ENCODE data around the gene OR14C36. TPM values are rescaled to one million over a fixed set of nuclear protein-coding genes. Genes with fewer than 3 reads are reported as not detected.
"Not testable (repeated sequence)": the region's sequence is repeated elsewhere in the genome, so short reads cannot be mapped to it uniquely, and the experiment has no call there.

Gene OR14C36, protein sequence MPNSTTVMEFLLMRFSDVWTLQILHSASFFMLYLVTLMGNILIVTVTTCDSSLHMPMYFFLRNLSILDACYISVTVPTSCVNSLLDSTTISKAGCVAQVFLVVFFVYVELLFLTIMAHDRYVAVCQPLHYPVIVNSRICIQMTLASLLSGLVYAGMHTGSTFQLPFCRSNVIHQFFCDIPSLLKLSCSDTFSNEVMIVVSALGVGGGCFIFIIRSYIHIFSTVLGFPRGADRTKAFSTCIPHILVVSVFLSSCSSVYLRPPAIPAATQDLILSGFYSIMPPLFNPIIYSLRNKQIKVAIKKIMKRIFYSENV
- not detected for total RNA-seq

GRCh38 chr1:248348475-248348874, at the start of gene OR14C36:
OR14C36 (plus strand) TSS chr1:248348775; CDS start chr1:248348775, 0 bp downstream.
- Histone ChIP-seq H3K9ac (ENCODE audit: low read depth in 1 of 3, low read length in 3 of 3) (no peak within 1 kb of the TSS), H3K9me3 (ENCODE audit: control insufficient read depth in 3 of 3, low read length in 3 of 3) (no peaks in the 10 kb centered on the region), H3K27me3 (ENCODE audit: control insufficient read depth in 3 of 3, insufficient read depth in 3 of 3, low read length in 3 of 3) (no peaks in the 10 kb centered on the region), H3K36me3 (ENCODE audit: control insufficient read depth in 3 of 3, insufficient read depth in 3 of 3, low read length in 3 of 3) (no peaks in the 10 kb centered on the region), H3K4me3 (ENCODE audit: low read length in 3 of 3) (no peak within 1 kb of the TSS), H3K27ac (ENCODE audit: low read depth, low read length) (no peak within 1 kb of the TSS), H3K4me1 (ENCODE audit: control insufficient read depth in 3 of 3, insufficient read depth in 3 of 3, low read length in 3 of 3) (no peaks in the 10 kb centered on the region)

GRCh38 chr1:248303324-248303723, 45.3 kb upstream of the OR14C36 start, which contains the start of gene OR2T12:
OR2T12 (minus strand) TSS chr1:248303424; CDS start chr1:248295578, 7,846 bp downstream.
- Histone ChIP-seq H3K27me3 (ENCODE audit: control insufficient read depth in 3 of 3, insufficient read depth in 3 of 3, low read length in 3 of 3) (no peaks in the 10 kb centered on the region), H3K27ac (ENCODE audit: low read depth, low read length) (no peak within 1 kb of the TSS), H3K4me3 (ENCODE audit: low read length in 3 of 3) (no peak within 1 kb of the TSS), H3K9me3 (ENCODE audit: control insufficient read depth in 3 of 3, low read length in 3 of 3) (no peaks in the 10 kb centered on the region), H3K36me3 (ENCODE audit: control insufficient read depth in 3 of 3, insufficient read depth in 3 of 3, low read length in 3 of 3) (no peaks in the 10 kb centered on the region), H3K9ac (ENCODE audit: low read depth in 1 of 3, low read length in 3 of 3) (no peak within 1 kb of the TSS), H3K4me1 (ENCODE audit: control insufficient read depth in 3 of 3, insufficient read depth in 3 of 3, low read length in 3 of 3) (no peaks in the 10 kb centered on the region)

- H3K27ac ChIP-seq (ENCODE audit: low read depth, low read length); H3K27me3 ChIP-seq (ENCODE audit: control insufficient read depth in 3 of 3, insufficient read depth in 3 of 3, low read length in 3 of 3); H3K36me3 ChIP-seq (ENCODE audit: control insufficient read depth in 3 of 3, insufficient read depth in 3 of 3, low read length in 3 of 3); H3K9me3 ChIP-seq (ENCODE audit: control insufficient read depth in 3 of 3, low read length in 3 of 3); H3K4me1 ChIP-seq (ENCODE audit: control insufficient read depth in 3 of 3, insufficient read depth in 3 of 3, low read length in 3 of 3); H3K9ac ChIP-seq (ENCODE audit: low read depth in 1 of 3, low read length in 3 of 3); H3K4me3 ChIP-seq (ENCODE audit: low read length in 3 of 3): not testable (repeated sequence)
Measured at GRCh38 chr1:248305672-248306071, 42.9 kb upstream of the OR14C36 start.

GRCh38 chr1:248306103-248306502, 42.5 kb upstream of the OR14C36 start:
- no peak overlapping the region for H3K27ac ChIP-seq (ENCODE audit: low read depth, low read length)
- no peak overlapping the region for H3K9ac ChIP-seq (ENCODE audit: low read depth in 1 of 3, low read length in 3 of 3)
- no peaks in the 10 kb centered on the region for H3K9me3 ChIP-seq (ENCODE audit: control insufficient read depth in 3 of 3, low read length in 3 of 3)
- no peaks in the 10 kb centered on the region for H3K36me3 ChIP-seq (ENCODE audit: control insufficient read depth in 3 of 3, insufficient read depth in 3 of 3, low read length in 3 of 3)
- H3K27me3 ChIP-seq (ENCODE audit: control insufficient read depth in 3 of 3, insufficient read depth in 3 of 3, low read length in 3 of 3) = no peaks in the 10 kb centered on the region
- no peaks in the 10 kb centered on the region for H3K4me1 ChIP-seq (ENCODE audit: control insufficient read depth in 3 of 3, insufficient read depth in 3 of 3, low read length in 3 of 3)
- H3K4me3 ChIP-seq (ENCODE audit: low read length in 3 of 3) = no peak overlapping the region

GRCh38 chr1:248306740-248307139, 41.8 kb upstream of the OR14C36 start:
- not testable (repeated sequence) for H3K27me3 ChIP-seq (ENCODE audit: control insufficient read depth in 3 of 3, insufficient read depth in 3 of 3, low read length in 3 of 3); H3K9ac ChIP-seq (ENCODE audit: low read depth in 1 of 3, low read length in 3 of 3); H3K36me3 ChIP-seq (ENCODE audit: control insufficient read depth in 3 of 3, insufficient read depth in 3 of 3, low read length in 3 of 3); H3K4me3 ChIP-seq (ENCODE audit: low read length in 3 of 3); H3K27ac ChIP-seq (ENCODE audit: low read depth, low read length); H3K9me3 ChIP-seq (ENCODE audit: control insufficient read depth in 3 of 3, low read length in 3 of 3); H3K4me1 ChIP-seq (ENCODE audit: control insufficient read depth in 3 of 3, insufficient read depth in 3 of 3, low read length in 3 of 3)

DNA sequence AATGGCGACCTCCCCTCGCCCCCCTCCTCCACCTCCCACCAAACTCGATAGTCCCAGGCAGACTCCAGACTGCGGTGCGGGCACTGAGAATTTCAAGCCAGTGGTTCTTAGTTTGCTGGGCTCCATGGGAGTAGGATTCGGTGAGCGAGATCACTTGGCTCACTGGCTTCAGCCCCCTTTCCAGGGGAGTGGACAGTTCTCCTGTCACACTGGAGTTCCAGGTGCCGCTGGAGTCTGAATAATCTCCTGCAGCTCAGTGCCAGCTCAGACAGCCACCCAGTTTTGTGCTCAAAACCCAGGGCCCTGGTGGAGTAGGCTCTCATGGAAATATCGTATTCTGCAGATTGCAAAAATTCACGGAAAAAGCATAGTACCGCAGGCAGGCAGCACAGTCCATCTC, 31.8 kb upstream of the OR14C36 start:
- no peak overlapping the region for H3K9ac ChIP-seq (ENCODE audit: low read depth in 1 of 3, low read length in 3 of 3)
- H3K4me1 ChIP-seq (ENCODE audit: control insufficient read depth in 3 of 3, insufficient read depth in 3 of 3, low read length in 3 of 3) = no peaks in the 10 kb centered on the region
- H3K9me3 ChIP-seq (ENCODE audit: control insufficient read depth in 3 of 3, low read length in 3 of 3) = no peaks in the 10 kb centered on the region
- H3K36me3 ChIP-seq (ENCODE audit: control insufficient read depth in 3 of 3, insufficient read depth in 3 of 3, low read length in 3 of 3) = no peaks in the 10 kb centered on the region
- no peak overlapping the region for H3K4me3 ChIP-seq (ENCODE audit: low read length in 3 of 3)
- no peaks in the 10 kb centered on the region for H3K27me3 ChIP-seq (ENCODE audit: control insufficient read depth in 3 of 3, insufficient read depth in 3 of 3, low read length in 3 of 3)
- H3K27ac ChIP-seq (ENCODE audit: low read depth, low read length) = no peak overlapping the region

DNA sequence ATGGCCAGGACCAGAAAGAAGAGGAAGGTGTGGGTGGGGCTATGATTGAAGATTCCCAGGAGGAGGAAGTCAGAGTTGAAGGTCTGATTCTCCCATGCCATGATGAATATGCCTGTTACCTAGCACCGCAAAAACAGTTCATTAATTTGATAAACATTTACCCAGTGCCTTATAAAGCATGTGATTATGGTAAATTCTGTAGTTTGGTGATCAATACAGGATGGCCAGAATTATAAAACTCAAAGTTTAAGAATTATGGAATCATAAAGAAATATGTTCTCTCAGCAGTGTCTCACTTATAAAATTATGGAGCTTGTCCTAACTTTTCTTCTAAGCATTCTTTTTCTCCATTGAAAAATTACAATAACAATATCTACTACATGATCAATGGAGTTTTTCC, 24.1 kb upstream of the OR14C36 start, which contains the start of gene OR2M7:
Gene OR2M7 (minus strand): TSS at position 101 of the 400 bp plus-strand sequence. CDS start 0 bp downstream, at position 101.
- Histone ChIP-seq H3K36me3 (ENCODE audit: control insufficient read depth in 3 of 3, insufficient read depth in 3 of 3, low read length in 3 of 3) (no peaks in the 10 kb centered on the region), H3K4me1 (ENCODE audit: control insufficient read depth in 3 of 3, insufficient read depth in 3 of 3, low read length in 3 of 3) (no peaks in the 10 kb centered on the region), H3K9ac (ENCODE audit: low read depth in 1 of 3, low read length in 3 of 3) (no peak within 1 kb of the TSS), H3K27ac (ENCODE audit: low read depth, low read length) (no peak within 1 kb of the TSS), H3K27me3 (ENCODE audit: control insufficient read depth in 3 of 3, insufficient read depth in 3 of 3, low read length in 3 of 3) (no peaks in the 10 kb centered on the region), H3K4me3 (ENCODE audit: low read length in 3 of 3) (no peak within 1 kb of the TSS), H3K9me3 (ENCODE audit: control insufficient read depth in 3 of 3, low read length in 3 of 3) (no peaks in the 10 kb centered on the region)

GRCh38 chr1:248343451-248343850, 5.1 kb upstream of the OR14C36 start:
- no peak overlapping the region for H3K9ac ChIP-seq (ENCODE audit: low read depth in 1 of 3, low read length in 3 of 3)
- H3K27me3 ChIP-seq (ENCODE audit: control insufficient read depth in 3 of 3, insufficient read depth in 3 of 3, low read length in 3 of 3) = no peaks in the 10 kb centered on the region
- no peak overlapping the region for H3K4me3 ChIP-seq (ENCODE audit: low read length in 3 of 3)
- H3K27ac ChIP-seq (ENCODE audit: low read depth, low read length) = no peak overlapping the region
- no peaks in the 10 kb centered on the region for H3K4me1 ChIP-seq (ENCODE audit: control insufficient read depth in 3 of 3, insufficient read depth in 3 of 3, low read length in 3 of 3)
- no peaks in the 10 kb centered on the region for H3K9me3 ChIP-seq (ENCODE audit: control insufficient read depth in 3 of 3, low read length in 3 of 3)
- H3K36me3 ChIP-seq (ENCODE audit: control insufficient read depth in 3 of 3, insufficient read depth in 3 of 3, low read length in 3 of 3) = no peaks in the 10 kb centered on the region

GRCh38 chr1:248359415-248359814, 10.8 kb downstream of the OR14C36 start:
- Histone ChIP-seq H3K9ac (ENCODE audit: low read depth in 1 of 3, low read length in 3 of 3) (no peak overlapping the region), H3K4me1 (ENCODE audit: control insufficient read depth in 3 of 3, insufficient read depth in 3 of 3, low read length in 3 of 3) (no peaks in the 10 kb centered on the region), H3K27me3 (ENCODE audit: control insufficient read depth in 3 of 3, insufficient read depth in 3 of 3, low read length in 3 of 3) (no peaks in the 10 kb centered on the region), H3K9me3 (ENCODE audit: control insufficient read depth in 3 of 3, low read length in 3 of 3) (peaks cover 0 to 2% (median 0%) of the 10 kb centered on the region in 3 donors), H3K4me3 (ENCODE audit: low read length in 3 of 3) (no peak overlapping the region), H3K36me3 (ENCODE audit: control insufficient read depth in 3 of 3, insufficient read depth in 3 of 3, low read length in 3 of 3) (no peaks in the 10 kb centered on the region), H3K27ac (ENCODE audit: low read depth, low read length) (no peak overlapping the region)

- no peak within 1 kb of the TSS for H3K27ac ChIP-seq (ENCODE audit: low read depth, low read length)
- peaks cover 0 to 2% (median 0%) of the 10 kb centered on the region in 3 donors for H3K9me3 ChIP-seq (ENCODE audit: control insufficient read depth in 3 of 3, low read length in 3 of 3)
- H3K4me1 ChIP-seq (ENCODE audit: control insufficient read depth in 3 of 3, insufficient read depth in 3 of 3, low read length in 3 of 3) = no peaks in the 10 kb centered on the region
- H3K36me3 ChIP-seq (ENCODE audit: control insufficient read depth in 3 of 3, insufficient read depth in 3 of 3, low read length in 3 of 3) = no peaks in the 10 kb centered on the region
- H3K27me3 ChIP-seq (ENCODE audit: control insufficient read depth in 3 of 3, insufficient read depth in 3 of 3, low read length in 3 of 3) = no peaks in the 10 kb centered on the region
- no peak within 1 kb of the TSS for H3K4me3 ChIP-seq (ENCODE audit: low read length in 3 of 3)
- no peak within 1 kb of the TSS for H3K9ac ChIP-seq (ENCODE audit: low read depth in 1 of 3, low read length in 3 of 3)
Measured at GRCh38 chr1:248361121-248361715, 12.6 kb downstream of the OR14C36 start, which contains the start of gene OR2T4. OR2T4 (plus strand) TSS chr1:248361665; CDS start chr1:248361665, 0 bp downstream.

Data from skeletal muscle tissue (tissue), 4 donors.